ENCODE results near the gene TDRD9.

- TF ChIP-seq CTCF (IDR thresholded peaks at IDR 0.05) (no peak), POLR2AphosphoS5 (IDR thresholded peaks at IDR 0.05) (no peak), POLR2A (IDR thresholded peaks at IDR 0.05) (no peak), EP300 (IDR thresholded peaks at IDR 0.05) (no peak)
Measured at GRCh38 chr14:104081951-104082464, 153.8 kb downstream of the TDRD9 start.
